Left renal pelvis (tissue), 4 donors: ENCODE results near the gene TXNRD2. TPM values are rescaled to one million over a fixed set of nuclear protein-coding genes. Genes with fewer than 3 reads are reported as not detected.

Source experiments
- DNase-seq, 4 donors: peaks; one replicate each; pipeline ENCODE4 v3.0.0-alpha.2; 2013; ENCODE audit warnings: low read depth in 4 of 4, low spot score in 3 of 4
- polyA plus RNA-seq, 4 donors: library from polyadenylated mRNA; unstranded; fragments of 120-200 nt; gene quantifications; one replicate each; pipeline ENCODE4 v1.2.1, GENCODE V29; 2013; ENCODE audit not compliant: insufficient read length in 4 of 4

The TXNRD2 gene
- 10 to 100 TPM; 13.1 to 33.7 (median 20.4) TPM for polyA plus RNA-seq

GRCh38 chr22:19941365-19942082, at the start of gene TXNRD2, which contains the start of gene COMT:
TSS of gene TXNRD2 (minus strand) at chr22:19941818. CDS start at chr22:19941803, 15 bp downstream.
TSS of gene COMT (plus strand) at chr22:19941772. CDS start at chr22:19962527, 20,755 bp downstream.
- no peak for DNase-seq

GRCh38 chr22:19991395-19991644, 49.7 kb upstream of the TXNRD2 start:
- DNase-seq: no peak

- no peak for DNase-seq
Observed at GRCh38 chr22:19990609-19991394, 49.2 kb upstream of the TXNRD2 start.

- no peak for DNase-seq
Observed at GRCh38 chr22:19990188-19990587, 48.6 kb upstream of the TXNRD2 start.

- DNase-seq: no peak
Observed at GRCh38 chr22:19989725-19990067, 48.1 kb upstream of the TXNRD2 start.

- no peak for DNase-seq
Observed at GRCh38 chr22:19988965-19989724, 47.5 kb upstream of the TXNRD2 start.

- DNase-seq: no peak
Observed at GRCh38 chr22:19988331-19988808, 46.8 kb upstream of the TXNRD2 start.

- no peak for DNase-seq
Observed at GRCh38 chr22:19987394-19988306, 46.0 kb upstream of the TXNRD2 start.

- peak in 2 of 4 donors; percentile 51 to 58 for DNase-seq
Observed at GRCh38 chr22:19986410-19987341, 45.1 kb upstream of the TXNRD2 start.

GRCh38 chr22:19986011-19986409, 44.4 kb upstream of the TXNRD2 start:
- DNase-seq: no peak

- DNase-seq: no peak
Observed at GRCh38 chr22:19984851-19985811, 43.5 kb upstream of the TXNRD2 start.

GRCh38 chr22:19984201-19984753, 42.7 kb upstream of the TXNRD2 start:
- DNase-seq: no peak

GRCh38 chr22:19983741-19984140, 42.1 kb upstream of the TXNRD2 start:
- DNase-seq: no peak

- DNase-seq: no peak
Observed at GRCh38 chr22:19982991-19983578, 41.5 kb upstream of the TXNRD2 start.

- no peak for DNase-seq
Observed at GRCh38 chr22:19981961-19982920, 40.6 kb upstream of the TXNRD2 start.
